Measurements from ENCODE around the gene TSPAN9. TPM values are rescaled to one million over a fixed set of nuclear protein-coding genes. Genes with fewer than 3 reads are reported as not detected.

TSPAN9 gene
- total and polyA plus RNA-seq, 2 of the 4 experiments (the other 2 are of a cell fraction) = 17.7 to 39.1 TPM

DNA sequence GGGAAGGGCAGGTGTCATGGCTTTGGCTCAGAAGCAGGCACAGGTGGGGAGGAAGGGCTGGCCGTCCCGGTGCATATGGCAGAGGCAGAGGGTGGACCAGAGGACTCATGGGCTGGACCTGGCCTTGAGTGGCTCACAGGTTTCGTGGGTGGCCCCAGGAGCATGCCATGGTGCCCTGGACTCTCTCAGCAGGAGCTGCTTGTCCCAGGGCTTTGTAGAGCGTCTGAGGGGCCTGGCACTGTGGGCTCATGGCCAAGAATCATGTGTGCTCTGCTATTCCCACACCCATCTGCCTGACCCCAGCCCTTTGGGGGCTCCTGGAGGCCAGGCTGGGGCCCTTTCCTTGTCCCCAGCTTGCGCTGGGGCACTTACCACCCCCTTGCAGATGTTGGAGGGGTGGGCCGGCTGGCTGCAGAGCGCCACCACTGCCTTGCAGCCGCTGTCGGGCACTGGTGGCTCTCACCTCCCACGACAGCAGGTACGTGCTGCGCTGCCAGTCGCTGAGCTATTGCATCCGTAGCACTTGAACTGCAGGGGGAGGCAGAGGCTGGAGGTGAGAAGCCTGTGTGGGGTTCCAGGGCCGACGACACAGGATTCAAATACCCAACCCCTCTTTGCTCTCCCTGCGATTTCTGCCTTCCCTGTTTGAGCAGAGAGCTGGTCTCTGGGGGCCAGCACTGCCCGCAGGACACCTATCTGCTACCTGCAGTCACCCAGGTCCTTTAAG is 226.4 kb downstream of the TSPAN9 start:
- no peaks in the 10 kb centered on the region for H3K79me1 ChIP-seq (ENCODE audit: low read depth in 1 of 2, low read length in 2 of 2)
- H3K27ac ChIP-seq (ENCODE audit: insufficient read depth, low read length) = no peak overlapping the region
- ChIA-PET CTCF (no interaction called here), POLR2A (ENCODE audit: unreplicated experiment) (no interaction called here)
- peaks cover 9% of the 10 kb centered on the region for H3K9me1 ChIP-seq (ENCODE audit: insufficient read depth, low read length)
- ATAC-seq (ENCODE audit: low read depth) (no peak), DNase-seq (no peak)
- H4K20me1 ChIP-seq (ENCODE audit: insufficient read depth, low read length) = peaks cover 7% of the 10 kb centered on the region; the same call in 1 of the 2 replicates
- no peak overlapping the region for H3K4me2 ChIP-seq (ENCODE audit: low read depth, low read length)
- no peak overlapping the region for H3K9ac ChIP-seq (ENCODE audit: low read depth, low read length)
- peak overlapping the region; percentile 41 for H2AFZ ChIP-seq (replicated peaks; ENCODE audit: low read length, poor library complexity)
- H2BK120ac ChIP-seq (ENCODE audit: low read depth, low read length) = no peak overlapping the region
- H2AK9ac ChIP-seq (replicated peaks; ENCODE audit: low read depth, low read length, poor library complexity) = no peak overlapping the region
- no peak overlapping the region for H3K18ac ChIP-seq (ENCODE audit: low read depth, low read length)
- no peak overlapping the region for H3K56ac ChIP-seq (ENCODE audit: extremely low read depth, insufficient read depth, low read length)
- peak overlapping the region; percentile 46 for H2BK5ac ChIP-seq (ENCODE audit: low read depth, low read length, poor library complexity, severe bottlenecking)
- peaks cover 9% of the 10 kb centered on the region for H3K4me1 ChIP-seq (ENCODE audit: control insufficient read depth, insufficient read depth, low read length)
- no peak overlapping the region for H4K91ac ChIP-seq (ENCODE audit: insufficient read depth, low read depth, low read length)
- no peak overlapping the region for H2BK15ac ChIP-seq (ENCODE audit: low read depth, low read length)
- peaks cover 21% of the 10 kb centered on the region; the same call in 1 of the 2 replicates for H3K27me3 ChIP-seq (ENCODE audit: control insufficient read depth, insufficient read depth, low read length)
- dilution Hi-C loops (cut with HindIII; ENCODE audit: low sequenced_read_pairs, unreplicated experiment) = no loop called here
- H4K5ac ChIP-seq (ENCODE audit: low read depth, low read length) = no peak overlapping the region
- TF ChIP-seq BHLHE40 (IDR thresholded peaks at IDR 0.05; ENCODE audit: low read depth, low read length) (no peak), POLR2A (IDR thresholded peaks at IDR 0.05; ENCODE audit: low read depth, low read length) (no peak), RAD21 (IDR thresholded peaks at IDR 0.05; ENCODE audit: low read length) (peak; percentile 11; the same call in 1 of the 2 replicates), SMC3 (IDR thresholded peaks at IDR 0.05; ENCODE audit: low read depth, low read length) (no peak)
- no peak overlapping the region for H2AK5ac ChIP-seq (ENCODE audit: low read depth, low read length)
- H3K4ac ChIP-seq (ENCODE audit: low read depth, low read length) = no peak overlapping the region
- H3K4me3 ChIP-seq (ENCODE audit: insufficient read depth, low read depth, low read length) = no peak overlapping the region
- BruUV-seq (replicated peaks) = no TSS peak
- H3K36me3 ChIP-seq (ENCODE audit: control insufficient read depth, insufficient read depth, low read length) = no peaks in the 10 kb centered on the region
- 95% methylated on average over 2 of the region's 18 CpGs; no CpG with 5 or more reads in 1 of the 2 experiments for WGBS, 2 experiments (ENCODE audit: extremely low coverage in 2 of 2, insufficient read length in 1 of 2)
- no peak overlapping the region for H3K14ac ChIP-seq (replicated peaks; ENCODE audit: low read depth, low read length)
- H3K23ac ChIP-seq (ENCODE audit: low read depth, low read length) = no peak overlapping the region
- no peak overlapping the region for H4K8ac ChIP-seq (ENCODE audit: low read depth in 2 of 2, low read length in 2 of 2)
- in situ Hi-C loops (cut with MboI; ENCODE audit: low sequenced_read_pairs) = no loop called here
- no peaks in the 10 kb centered on the region for H3K9me3 ChIP-seq (ENCODE audit: control insufficient read depth, insufficient read depth, low read length)
- no peak overlapping the region for H2BK20ac ChIP-seq (ENCODE audit: low read depth, low read length)
- intact Hi-C loops (cut with micrococcal nuclease) = loop anchor here (5.0 to 10.0 kb wide), 3 partner anchors 181 to 734 kb away; partner anchors contain the start of gene PARP11
